Measurements from ENCODE around the gene ENPP4. TPM values are rescaled to one million over a fixed set of nuclear protein-coding genes. Genes with fewer than 3 reads are reported as not detected.

The ENPP4 gene
- total RNA-seq, 1 experiment from 2014 or later = 2.8 TPM

- H3K4me3 Mint-ChIP-seq = no peak overlapping the region
- CTCF ChIA-PET = interaction anchor here (0.6 to 1.2 kb wide), 3 partner anchors 117 to 306 kb away, joined by 3 read pairs; no protein-coding TSS in a partner anchor
- no peak for ATAC-seq
- peaks cover 11% of the 10 kb centered on the region for H3K9me3 Mint-ChIP-seq
- H3K27ac Mint-ChIP-seq = no peak overlapping the region
- POLR2A ChIA-PET = no interaction called here
- DNase-seq (ENCODE audit: low spot score) = no peak
- no peaks in the 10 kb centered on the region for H3K27me3 Mint-ChIP-seq (ENCODE audit: low read depth)
- peaks cover 5% of the 10 kb centered on the region for H3K4me1 Mint-ChIP-seq
- H3K36me3 Mint-ChIP-seq = peaks cover 10% of the 10 kb centered on the region
- no peak for TF ChIP-seq ERG (CRISPR knock-in tag; IDR thresholded peaks at IDR 0.05)
- no peak for TF ChIP-seq USF2 (CRISPR knock-in tag; IDR thresholded peaks at IDR 0.05)
Observed at GRCh38 chr6:46104209-46104608, 25.6 kb upstream of the ENPP4 start.

GRCh38 chr6:46105568-46105967 is 24.2 kb upstream of the ENPP4 start:
- Mint-ChIP-seq H3K9me3 (peaks cover 17% of the 10 kb centered on the region), H3K36me3 (peaks cover 13% of the 10 kb centered on the region), H3K4me1 (peaks cover 5% of the 10 kb centered on the region), H3K4me3 (no peak overlapping the region), H3K27me3 (ENCODE audit: low read depth) (no peaks in the 10 kb centered on the region), H3K27ac (no peak overlapping the region)
- ChIA-PET CTCF (no interaction called here), POLR2A (no interaction called here)
- ATAC-seq = no peak
- no peak for TF ChIP-seq CREM (CRISPR knock-in tag; IDR thresholded peaks at IDR 0.05)
- TF ChIP-seq NR2C2 (CRISPR knock-in tag; IDR thresholded peaks at IDR 0.05) = no peak
- TF ChIP-seq FOXK1 (CRISPR knock-in tag; IDR thresholded peaks at IDR 0.05) = no peak
- no peak for TF ChIP-seq CREB1 (CRISPR knock-in tag; IDR thresholded peaks at IDR 0.05)
- no peak for TF ChIP-seq GTF2I (CRISPR knock-in tag; conservative IDR thresholded peaks at IDR 0.05)
- DNase-seq (ENCODE audit: low spot score) = no peak

- POLR2A ChIA-PET = interaction anchor here (1.1 kb wide), 1 partner anchor 80 kb away, joined by 3 read pairs; no protein-coding TSS in a partner anchor
- CTCF ChIA-PET = interaction anchor here (1.7 kb wide), 1 partner anchor 23 kb away, joined by 8 read pairs; no protein-coding TSS in a partner anchor
- TF ChIP-seq E2F5 (CRISPR knock-in tag; IDR thresholded peaks at IDR 0.05) = no peak
- no peak for TF ChIP-seq ZNF121 (CRISPR knock-in tag; IDR thresholded peaks at IDR 0.05)
- TF ChIP-seq NFATC4 (CRISPR knock-in tag; IDR thresholded peaks at IDR 0.05) = no peak
- no peak for TF ChIP-seq ZNF232 (CRISPR knock-in tag; IDR thresholded peaks at IDR 0.05)
- no peak for TF ChIP-seq EMX1 (CRISPR knock-in tag; IDR thresholded peaks at IDR 0.05)
- no peak for TF ChIP-seq ZNF512 (CRISPR knock-in tag; IDR thresholded peaks at IDR 0.05; ENCODE audit: borderline replicate concordance)
- no peak for TF ChIP-seq ZNF532 (CRISPR knock-in tag; IDR thresholded peaks at IDR 0.05; ENCODE audit: borderline replicate concordance)
- no peak for TF ChIP-seq USF2 (CRISPR knock-in tag; IDR thresholded peaks at IDR 0.05)
- TF ChIP-seq ZSCAN18 (CRISPR knock-in tag; IDR thresholded peaks at IDR 0.05) = no peak
- TF ChIP-seq TCF7 (CRISPR knock-in tag; IDR thresholded peaks at IDR 0.05; ENCODE audit: low read depth) = no peak
- no peak for TF ChIP-seq NFE2L1 (CRISPR knock-in tag; IDR thresholded peaks at IDR 0.05)
- no peak for TF ChIP-seq GRHL2 (CRISPR knock-in tag; IDR thresholded peaks at IDR 0.05; ENCODE audit: insufficient replicate concordance, severe bottlenecking)
- TF ChIP-seq FOXP4 (CRISPR knock-in tag; IDR thresholded peaks at IDR 0.05) = no peak
- TF ChIP-seq CREM (CRISPR knock-in tag; IDR thresholded peaks at IDR 0.05) = no peak
- Mint-ChIP-seq H3K4me3 (no peak overlapping the region), H3K36me3 (peaks cover 10% of the 10 kb centered on the region), H3K27me3 (ENCODE audit: low read depth) (no peaks in the 10 kb centered on the region), H3K4me1 (peaks cover 17% of the 10 kb centered on the region), H3K27ac (no peak overlapping the region), H3K9me3 (peaks cover 17% of the 10 kb centered on the region)
- DNase-seq (ENCODE audit: low spot score) (peak; percentile 22), ATAC-seq (peak; percentile 95)
Observed at GRCh38 chr6:46113370-46113769, 16.4 kb upstream of the ENPP4 start.

Data from WTC11 (cell line).